Liver (tissue), 9 donors: ENCODE measurements around the gene PARD3. TPM values are rescaled to one million over a fixed set of nuclear protein-coding genes. Genes with fewer than 3 reads are reported as not detected.
"Not testable (repeated sequence)": the region's sequence is repeated elsewhere in the genome, so short reads cannot be mapped to it uniquely, and the experiment has no call there.

Experiments used
- DNase-seq: peaks from one replicate; pipeline ENCODE4 v3.0.0-alpha.2; 2017; ENCODE audit warnings: low spot score
- H3K27ac ChIP-seq, 2 donors: one replicate each; pipeline ENCODE4 v1.7.0; 2013; ENCODE audit warnings: inconsistent platforms in 2 of 2, low read length in 2 of 2, control low read depth in 1 of 2, low read depth in 1 of 2, mild to moderate bottlenecking in 1 of 2
- H3K27me3 ChIP-seq, 4 donors: one replicate each; pipeline versions ENCODE4 v1.6.1 to v1.7.0; 2013; ENCODE audit warnings: low read length in 3 of 4, inconsistent platforms in 1 of 4, mild to moderate bottlenecking in 1 of 4, moderate library complexity in 1 of 4; ENCODE audit not compliant: control insufficient read depth in 4 of 4, insufficient read depth in 4 of 4
- H3K36me3 ChIP-seq, 4 donors: one replicate each; pipeline versions ENCODE4 v1.6.1 to v1.7.0; 2013; ENCODE audit warnings: low read length in 3 of 4, mild to moderate bottlenecking in 3 of 4, low read depth in 1 of 4, moderate library complexity in 1 of 4; ENCODE audit not compliant: control insufficient read depth in 4 of 4, insufficient read depth in 3 of 4
- H3K4me1 ChIP-seq, 4 donors: one replicate each; pipeline versions ENCODE4 v1.6.1 to v1.7.0; 2013; ENCODE audit warnings: low read length in 3 of 4, mild to moderate bottlenecking in 3 of 4, moderate library complexity in 1 of 4; ENCODE audit not compliant: control insufficient read depth in 4 of 4, insufficient read depth in 4 of 4
- H3K4me3 ChIP-seq, 3 donors: one replicate each; pipeline versions ENCODE4 v1.6.1 to v1.7.0; 2013; ENCODE audit warnings: low read length in 3 of 3, control low read depth in 1 of 3, low read depth in 1 of 3, mild to moderate bottlenecking in 1 of 3
- H3K9ac ChIP-seq, 2 donors: one replicate each; pipeline ENCODE4 v1.7.0; 2013; ENCODE audit warnings: low read length in 2 of 2, mild to moderate bottlenecking in 2 of 2, moderate library complexity in 2 of 2, control low read depth in 1 of 2, low read depth in 1 of 2
- H3K9me3 ChIP-seq, 4 donors: one replicate each; pipeline versions ENCODE4 v1.6.1 to v1.7.0; 2013; ENCODE audit warnings: low read length in 3 of 4; ENCODE audit not compliant: control insufficient read depth in 4 of 4
- FOXA1 ChIP-seq: IDR thresholded peaks from 2 replicates; pipeline ENCODE4 v1.6.1; 2016; ENCODE audit warnings: antibody characterized with exemption
- HNF4A ChIP-seq, 2 donors: conservative IDR thresholded peaks; 2 replicates each; pipeline ENCODE4 v1.6.1; 2016; ENCODE audit warnings: antibody characterized with exemption in 2 of 2, mild to moderate bottlenecking in 2 of 2
- REST ChIP-seq: IDR thresholded peaks from 2 replicates; pipeline ENCODE4 v1.6.1; 2016; ENCODE audit warnings: antibody characterized with exemption, mild to moderate bottlenecking
- TAF1 ChIP-seq: conservative IDR thresholded peaks from 2 replicates; pipeline ENCODE4 v1.6.1; 2016; ENCODE audit warnings: antibody characterized with exemption, mild to moderate bottlenecking
- YY1 ChIP-seq: IDR thresholded peaks from 2 replicates; pipeline ENCODE4 v1.6.1; 2016; ENCODE audit warnings: antibody characterized with exemption, mild to moderate bottlenecking
- whole genome bisulfite sequencing: extraction: QIAGEN DNeasy Blood & Tissue Kit; methylation state at CpG from one replicate; pipeline ENCODE4 v1.1.7; 2013; 5-methylcytosine and 5-hydroxymethylcytosine counted together
- polyA plus RNA-seq, 2 donors: library from polyadenylated mRNA; stranded (reverse) in 1 of 2; unstranded in 1 of 2; fragments of 200-250 nt in 1 of 2; fragments of >200 nt in 1 of 2; fragmentation: Nextera tagmentation in 1 of 2; extraction: Ambion mirVana in 1 of 2; gene quantifications; one replicate each; pipeline versions ENCODE4 v1.2.1 to v1.2.3, GENCODE V29; 2013 to 2015
- total RNA-seq, 2 donors: library from RNA; depleted of rRNA; stranded (reverse); fragments of >200 nt; gene quantifications; one replicate each; pipeline ENCODE4 v1.2.3, GENCODE V29; 2014
- TF ChIP-seq, protein P1 (sequence below): IDR thresholded peaks from 2 replicates; pipeline ENCODE4 v1.6.1; 2016; ENCODE audit warnings: antibody characterized with exemption
- TF ChIP-seq, protein P2 (sequence below): IDR thresholded peaks from 2 replicates; pipeline ENCODE4 v1.6.1; 2016; ENCODE audit warnings: antibody characterized with exemption
- TF ChIP-seq, protein P3 (sequence below): fragments of 150-350 bp; IDR thresholded peaks from 2 replicates; pipeline ENCODE4 v1.5.1; 2017; ENCODE audit warnings: improper control_type of control experiment, low read depth, low read length; ENCODE audit not compliant: missing input control
- donor health status: healthy.
- donor health status: healthy.
- donor health status: healthy.
- donor health status: healthy.
- donor health status: healthy.

Gene PARD3
- total and polyA plus RNA-seq, 4 donors: 12.3 to 43.8 (median 13.5) TPM

DNA sequence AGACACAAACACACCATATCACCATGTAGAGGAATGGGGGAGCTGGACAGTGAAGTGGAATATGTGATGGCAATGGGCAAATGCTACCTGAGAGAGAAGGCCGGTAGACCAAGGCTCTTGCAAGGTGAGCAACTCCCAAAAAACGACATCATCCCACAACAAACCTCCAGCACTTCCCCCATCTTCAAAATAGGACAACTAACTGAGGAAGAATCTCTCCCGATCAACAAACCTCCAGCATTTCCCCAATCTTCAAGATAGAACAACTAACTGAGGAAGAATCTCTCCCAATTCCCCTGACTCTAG is 387.2 kb downstream of the PARD3 start:
- H3K27me3 ChIP-seq: no peaks in the 10 kb centered on the region
- TF ChIP-seq, protein P1, sequence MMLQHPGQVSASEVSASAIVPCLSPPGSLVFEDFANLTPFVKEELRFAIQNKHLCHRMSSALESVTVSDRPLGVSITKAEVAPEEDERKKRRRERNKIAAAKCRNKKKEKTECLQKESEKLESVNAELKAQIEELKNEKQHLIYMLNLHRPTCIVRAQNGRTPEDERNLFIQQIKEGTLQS: no peak
- TF ChIP-seq YY1: no peak
- TF ChIP-seq, protein P2, sequence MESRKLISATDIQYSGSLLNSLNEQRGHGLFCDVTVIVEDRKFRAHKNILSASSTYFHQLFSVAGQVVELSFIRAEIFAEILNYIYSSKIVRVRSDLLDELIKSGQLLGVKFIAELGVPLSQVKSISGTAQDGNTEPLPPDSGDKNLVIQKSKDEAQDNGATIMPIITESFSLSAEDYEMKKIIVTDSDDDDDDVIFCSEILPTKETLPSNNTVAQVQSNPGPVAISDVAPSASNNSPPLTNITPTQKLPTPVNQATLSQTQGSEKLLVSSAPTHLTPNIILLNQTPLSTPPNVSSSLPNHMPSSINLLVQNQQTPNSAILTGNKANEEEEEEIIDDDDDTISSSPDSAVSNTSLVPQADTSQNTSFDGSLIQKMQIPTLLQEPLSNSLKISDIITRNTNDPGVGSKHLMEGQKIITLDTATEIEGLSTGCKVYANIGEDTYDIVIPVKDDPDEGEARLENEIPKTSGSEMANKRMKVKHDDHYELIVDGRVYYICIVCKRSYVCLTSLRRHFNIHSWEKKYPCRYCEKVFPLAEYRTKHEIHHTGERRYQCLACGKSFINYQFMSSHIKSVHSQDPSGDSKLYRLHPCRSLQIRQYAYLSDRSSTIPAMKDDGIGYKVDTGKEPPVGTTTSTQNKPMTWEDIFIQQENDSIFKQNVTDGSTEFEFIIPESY: no peak
- TF ChIP-seq HNF4A (conservative IDR thresholded peaks at IDR 0.05): no peak
- no peak for TF ChIP-seq TAF1
- no peak for TF ChIP-seq FOXA1
- no peak overlapping the region for H3K4me3 ChIP-seq
- H3K9me3 ChIP-seq: no peaks in the 10 kb centered on the region
- DNase-seq: no peak
- peaks cover 0 to 4% (median 0%) of the 10 kb centered on the region in 4 donors for H3K4me1 ChIP-seq
- no peaks in the 10 kb centered on the region for H3K36me3 ChIP-seq
- H3K27ac ChIP-seq: no peak overlapping the region
- WGBS: 86% methylated on average over 3 of the region's 3 CpGs
- no peak overlapping the region for H3K9ac ChIP-seq

DNA sequence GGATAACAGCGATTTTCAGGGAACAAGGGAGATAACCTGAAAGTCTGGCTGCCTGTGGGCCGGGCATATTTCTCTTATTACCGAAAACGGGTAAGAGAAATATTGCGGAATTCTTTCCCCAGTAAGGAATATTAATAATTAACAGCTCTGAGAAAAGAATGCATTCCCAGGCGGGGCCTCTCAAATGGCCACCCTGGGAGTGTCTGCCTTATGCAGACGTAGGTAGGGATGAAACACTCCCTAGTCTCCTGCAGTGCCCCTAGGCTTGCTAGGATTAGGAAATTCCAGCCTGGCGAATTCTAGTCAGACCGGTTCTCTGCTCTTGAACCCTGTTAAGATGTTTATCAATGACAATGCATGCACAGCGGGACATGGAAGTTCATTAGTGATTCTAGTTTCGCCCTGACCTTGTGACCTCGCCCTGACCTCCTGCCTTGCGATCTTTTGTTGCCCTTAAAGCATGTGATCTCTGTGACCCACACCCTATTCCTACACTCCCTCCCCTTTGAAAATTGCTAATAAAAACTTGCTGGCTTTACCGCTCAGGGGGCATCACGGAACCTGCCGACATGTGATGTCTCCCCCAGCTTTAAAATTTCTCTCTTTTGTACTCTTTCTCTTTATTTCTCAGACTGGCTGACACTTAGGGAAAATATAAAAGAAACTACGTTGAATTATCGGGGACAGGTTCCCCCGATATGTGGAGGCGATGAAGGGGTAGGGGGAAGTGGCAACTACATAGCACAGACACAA is 387.8 kb downstream of the PARD3 start:
- H3K36me3 ChIP-seq, H3K9me3 ChIP-seq, H3K4me3 ChIP-seq, DNase-seq, H3K4me1 ChIP-seq, H3K9ac ChIP-seq, H3K27me3 ChIP-seq, H3K27ac ChIP-seq: not testable (repeated sequence)
- 88% methylated on average over 20 of the region's 20 CpGs for WGBS

DNA sequence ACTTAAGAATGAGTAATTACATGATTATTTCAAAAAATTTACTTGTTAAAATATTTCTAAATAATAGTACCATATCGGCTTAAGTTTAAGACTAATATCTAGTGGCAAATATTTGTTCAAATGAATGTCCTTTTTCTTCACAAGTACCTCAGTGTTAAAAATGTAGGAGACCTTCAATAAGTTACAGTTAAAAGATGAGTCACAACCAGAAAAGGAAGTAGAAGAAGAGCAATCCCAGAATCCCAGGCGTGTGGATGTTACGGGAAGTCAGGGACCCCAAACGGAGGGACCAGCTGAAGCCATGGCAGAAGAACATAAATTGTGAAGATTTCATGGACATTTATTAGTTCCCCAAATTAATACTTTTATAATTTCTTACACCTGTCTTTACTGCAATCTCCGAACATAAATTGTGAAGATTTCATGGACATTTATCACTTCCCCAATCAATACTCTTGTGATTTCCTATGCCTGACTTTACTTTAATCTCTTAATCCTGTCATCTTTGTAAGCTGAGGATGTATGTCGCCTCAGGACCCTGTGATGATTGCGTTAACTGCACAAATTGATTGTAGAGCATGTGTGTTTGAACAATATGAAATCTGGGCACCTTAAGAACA is 388.4 kb downstream of the PARD3 start:
- H3K27me3 ChIP-seq, H3K9ac ChIP-seq, H3K4me1 ChIP-seq, H3K9me3 ChIP-seq, H3K4me3 ChIP-seq, H3K36me3 ChIP-seq, H3K27ac ChIP-seq, DNase-seq: not testable (repeated sequence)
- WGBS: 96% methylated on average over 7 of the region's 7 CpGs

DNA sequence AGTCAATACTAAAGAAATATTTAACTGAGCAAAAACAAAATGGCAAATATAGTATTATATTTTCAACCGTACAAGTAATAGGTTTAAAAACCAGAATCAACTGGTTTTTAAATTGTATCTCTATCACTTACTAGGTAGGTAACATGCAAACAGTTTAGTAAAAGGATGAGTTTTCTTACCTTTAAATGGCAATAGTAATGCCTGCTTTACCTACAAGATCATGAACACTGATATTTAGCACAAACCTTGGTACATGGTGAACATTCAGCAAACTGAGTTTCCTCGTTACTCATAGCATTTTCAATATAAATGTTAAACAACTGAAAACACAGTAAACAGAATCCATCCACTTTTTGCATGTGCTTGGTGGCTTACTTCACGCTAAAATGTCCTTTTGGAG is 389.1 kb downstream of the PARD3 start:
- 58% methylated on average over 3 of the region's 3 CpGs for WGBS
- TF ChIP-seq, protein P3, sequence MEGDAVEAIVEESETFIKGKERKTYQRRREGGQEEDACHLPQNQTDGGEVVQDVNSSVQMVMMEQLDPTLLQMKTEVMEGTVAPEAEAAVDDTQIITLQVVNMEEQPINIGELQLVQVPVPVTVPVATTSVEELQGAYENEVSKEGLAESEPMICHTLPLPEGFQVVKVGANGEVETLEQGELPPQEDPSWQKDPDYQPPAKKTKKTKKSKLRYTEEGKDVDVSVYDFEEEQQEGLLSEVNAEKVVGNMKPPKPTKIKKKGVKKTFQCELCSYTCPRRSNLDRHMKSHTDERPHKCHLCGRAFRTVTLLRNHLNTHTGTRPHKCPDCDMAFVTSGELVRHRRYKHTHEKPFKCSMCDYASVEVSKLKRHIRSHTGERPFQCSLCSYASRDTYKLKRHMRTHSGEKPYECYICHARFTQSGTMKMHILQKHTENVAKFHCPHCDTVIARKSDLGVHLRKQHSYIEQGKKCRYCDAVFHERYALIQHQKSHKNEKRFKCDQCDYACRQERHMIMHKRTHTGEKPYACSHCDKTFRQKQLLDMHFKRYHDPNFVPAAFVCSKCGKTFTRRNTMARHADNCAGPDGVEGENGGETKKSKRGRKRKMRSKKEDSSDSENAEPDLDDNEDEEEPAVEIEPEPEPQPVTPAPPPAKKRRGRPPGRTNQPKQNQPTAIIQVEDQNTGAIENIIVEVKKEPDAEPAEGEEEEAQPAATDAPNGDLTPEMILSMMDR: no peak
- no peak for TF ChIP-seq REST

More for the DNA sequence above, 389.1 kb downstream of the PARD3 start:
- Histone ChIP-seq H3K9me3 (no peaks in the 10 kb centered on the region), H3K4me3 (no peak overlapping the region), H3K36me3 (no peaks in the 10 kb centered on the region), H3K9ac (no peak overlapping the region), H3K4me1 (no peaks in the 10 kb centered on the region), H3K27ac (no peak overlapping the region), H3K27me3 (no peaks in the 10 kb centered on the region)
- no peak for DNase-seq
